DMS 273 treated with DMSO at 0.1 percent for 48 hours (cell line): ENCODE results near the gene TGFA.

Experiments used
- DNase-seq: peaks from one replicate; lab custom pipeline; 2025; lab: John Stamatoyannopoulos, UW

TGFA gene

GRCh38 chr2:70418514-70418913, 135.1 kb downstream of the TGFA start:
- no peak for DNase-seq

GRCh38 chr2:70417011-70417410, 136.6 kb downstream of the TGFA start:
- DNase-seq: no peak

- DNase-seq: no peak
Measured at GRCh38 chr2:70412294-70413070, 141.1 kb downstream of the TGFA start.

GRCh38 chr2:70411483-70412125, 142.0 kb downstream of the TGFA start:
- DNase-seq: no peak

- no peak for DNase-seq
Measured at GRCh38 chr2:70403267-70404053, 150.2 kb downstream of the TGFA start.

- no peak for DNase-seq
Measured at GRCh38 chr2:70400539-70400938, 153.1 kb downstream of the TGFA start.

GRCh38 chr2:70399046-70399445, 154.6 kb downstream of the TGFA start:
- DNase-seq: no peak
